ENCODE measurements around the gene EDDM13. TPM values are rescaled to one million over a fixed set of nuclear protein-coding genes. Genes with fewer than 3 reads are reported as not detected.

EDDM13 gene
- total RNA-seq, 2 experiments from 2014 or later = 0.30 to 0.76 TPM

GRCh38 chr19:56351208-56351607 lies 78.7 kb downstream of the EDDM13 start:
- POLR2A ChIA-PET = no interaction called here
- no peak for ATAC-seq
- Mint-ChIP-seq H3K27me3 (no peaks in the 10 kb centered on the region), H3K4me1 (no peaks in the 10 kb centered on the region), H3K36me3 (ENCODE audit: low read depth) (no peaks in the 10 kb centered on the region), H3K4me3 (no peak overlapping the region), H3K27ac (no peak overlapping the region), H3K9me3 (ENCODE audit: low read depth) (no peaks in the 10 kb centered on the region)
- DNase-seq = no peak
- intact Hi-C loops (cut with DNase I, micrococcal nuclease) = loop anchor here in 1 of 2 experiments (2.0 to 5.0 kb wide), 2 partner anchors 99 to 274 kb away; no protein-coding TSS in a partner anchor
- CTCF ChIA-PET = interaction anchor here (0.8 to 1.0 kb wide), 3 partner anchors 9 to 99 kb away, joined by 3 to 4 read pairs (median 4); no protein-coding TSS in a partner anchor

GRCh38 chr19:56355517-56355916 lies 83.0 kb downstream of the EDDM13 start:
- CTCF ChIA-PET = interaction anchor here (1.9 kb wide), 1 partner anchor 102 kb away, joined by 7 read pairs; no protein-coding TSS in a partner anchor
- peaks cover 21% of the 10 kb centered on the region for H3K36me3 Mint-ChIP-seq (ENCODE audit: low read depth)

GRCh38 chr19:56356944-56357343 lies 84.4 kb downstream of the EDDM13 start:
- DNase-seq (no peak), ATAC-seq (no peak)
- intact Hi-C loops (cut with DNase I, micrococcal nuclease) = no loop called here
- Mint-ChIP-seq H3K27ac (no peak overlapping the region), H3K4me1 (no peaks in the 10 kb centered on the region), H3K9me3 (ENCODE audit: low read depth) (peaks cover 31% of the 10 kb centered on the region), H3K27me3 (no peaks in the 10 kb centered on the region), H3K4me3 (no peak overlapping the region), H3K36me3 (ENCODE audit: low read depth) (peaks cover 30% of the 10 kb centered on the region)
- CTCF ChIA-PET = interaction anchor here (1.4 kb wide), 1 partner anchor 11 kb away, joined by 3 read pairs; no protein-coding TSS in a partner anchor
- POLR2A ChIA-PET = no interaction called here

More at GRCh38 chr19:56355517-56355916, 83.0 kb downstream of the EDDM13 start:
- ATAC-seq (no peak), DNase-seq (no peak)
- H3K9me3 Mint-ChIP-seq (ENCODE audit: low read depth) = peaks cover 22% of the 10 kb centered on the region
- no peaks in the 10 kb centered on the region for H3K27me3 Mint-ChIP-seq
- H3K4me1 Mint-ChIP-seq = no peaks in the 10 kb centered on the region
- no peak overlapping the region for H3K27ac Mint-ChIP-seq
- H3K4me3 Mint-ChIP-seq = no peak overlapping the region
- intact Hi-C loops (cut with DNase I, micrococcal nuclease) = no loop called here
- POLR2A ChIA-PET = no interaction called here

Other genes with a start within 250 kb of the EDDM13 start
- gene ZNF787, start 151.5 kb upstream of the EDDM13 start, total RNA-seq = 10 to 100 TPM; 27.6 to 28.4 TPM
- 10 to 100 TPM; 29.2 to 32.2 TPM for gene ZNF444, start 131.5 kb upstream of the EDDM13 start, total RNA-seq
- not detected for gene GALP, start 96.7 kb upstream of the EDDM13 start, total RNA-seq
- not detected for gene ZSCAN5B, start 75.0 kb upstream of the EDDM13 start, total RNA-seq
- not detected for gene ZSCAN5C, start 70.5 kb upstream of the EDDM13 start, total RNA-seq
- gene ZSCAN5A, start 42.1 kb downstream of the EDDM13 start, total RNA-seq = 1 to 10 TPM; 8.3 to 9.9 TPM
- gene ZNF582, start 120.8 kb downstream of the EDDM13 start, total RNA-seq = 1 to 10 TPM in 1 of 2 experiments, under 1 TPM in 1; 0.98 to 1.8 TPM
- 1 to 10 TPM; 2.1 to 3.0 TPM for gene ZNF583, start 131.6 kb downstream of the EDDM13 start, total RNA-seq
- gene ZNF667, start 204.6 kb downstream of the EDDM13 start, total RNA-seq = 1 to 10 TPM; 3.2 to 4.1 TPM
- 1 to 10 TPM; 1.4 to 1.5 TPM for gene ZNF471, start 235.1 kb downstream of the EDDM13 start, total RNA-seq

Measured in activated CD4-positive, alpha-beta T cell treated with anti-CD3 and anti-CD28 coated beads for 36 hours (primary cell).